Tibial nerve (tissue), 4 donors: Measurements from ENCODE around the gene ADIPOR2. TPM values are rescaled to one million over a fixed set of nuclear protein-coding genes. Genes with fewer than 3 reads are reported as not detected.
A peak's percentile ranks its signal among the peaks of the same experiment; 100 is the strongest.

Experiments
- DNase-seq, 2 donors: peaks; one replicate each; pipeline ENCODE4 v3.0.0-alpha.2; 2019; ENCODE audit warnings: low spot score in 2 of 2
- H3K27ac ChIP-seq, 4 donors: fragments of 200-600 bp; sonication (generic) in 3 of 4; one replicate each; pipeline ENCODE4 v1.5.1; 2017 to 2019; ENCODE audit warnings: mild to moderate bottlenecking in 1 of 4
- H3K27me3 ChIP-seq, 2 donors: fragments of 200-600 bp; sonication (generic) in 1 of 2; one replicate each; pipeline versions ENCODE4 v1.5.1 to v1.6.0; 2017 to 2019
- H3K36me3 ChIP-seq, 3 donors: fragments of 200-600 bp; sonication (generic); one replicate each; pipeline ENCODE4 v1.5.1; 2018 to 2019
- H3K4me1 ChIP-seq, 4 donors: fragments of 200-600 bp; sonication (generic) in 3 of 4; one replicate each; pipeline ENCODE4 v1.5.1; 2017 to 2019
- H3K4me3 ChIP-seq, 4 donors: fragments of 200-600 bp; sonication (generic) in 3 of 4; one replicate each; pipeline ENCODE4 v1.5.1; 2017 to 2019; ENCODE audit warnings: mild to moderate bottlenecking in 1 of 4, moderate library complexity in 1 of 4
- H3K9me3 ChIP-seq, 4 donors: fragments of 200-600 bp; sonication (generic) in 3 of 4; one replicate each; pipeline ENCODE4 v1.5.1; 2017 to 2019
- EP300 ChIP-seq, 2 donors: sonication (generic); formaldehyde crosslinking; IDR thresholded peaks; one replicate each; pipeline ENCODE4 v1.6.1; 2017; ENCODE audit warnings: antibody characterized with exemption in 2 of 2, mild to moderate bottlenecking in 1 of 2
- POLR2A ChIP-seq, 2 donors: fragments of 450-650 bp; IDR thresholded peaks; one replicate each; pipeline ENCODE4 v1.6.1; 2017; ENCODE audit warnings: antibody characterized with exemption in 2 of 2, mild to moderate bottlenecking in 2 of 2, moderate library complexity in 2 of 2
- WGBS, 2 donors: methylation state at CpG; one replicate each; pipeline ENCODE4 v1.1.5; 2018; 5-methylcytosine and 5-hydroxymethylcytosine counted together
- total RNA-seq, 4 donors: library from RNA; depleted of rRNA; stranded (reverse); fragments of >200 nt; gene quantifications; one replicate each; pipeline ENCODE4 v1.1.0, GENCODE V29; 2016
- TF ChIP-seq, protein P1 (sequence below), 5 experiments: fragments of 200-600 bp in 3 of 5; fragments of 450-650 bp in 2 of 5; sonication (generic) in 3 of 5; IDR thresholded peaks; one replicate each; pipeline ENCODE4 v1.5.1; 2016 to 2019; ENCODE audit warnings: antibody characterized with exemption in 5 of 5, mild to moderate bottlenecking in 3 of 5, moderate library complexity in 2 of 5

ADIPOR2 gene
- total RNA-seq, 4 donors from 2014 or later, result 66.6 to 123 (median 72.1) TPM

GRCh38 chr12:1696800-1697199, 5.9 kb downstream of the ADIPOR2 start:
- H3K27ac ChIP-seq, result peak overlapping the region in 1 of 4 donors; percentile 35
- no peak for TF ChIP-seq EP300 (IDR thresholded peaks at IDR 0.05)
- no peak for TF ChIP-seq POLR2A (IDR thresholded peaks at IDR 0.05)
- TF ChIP-seq, protein P1, sequence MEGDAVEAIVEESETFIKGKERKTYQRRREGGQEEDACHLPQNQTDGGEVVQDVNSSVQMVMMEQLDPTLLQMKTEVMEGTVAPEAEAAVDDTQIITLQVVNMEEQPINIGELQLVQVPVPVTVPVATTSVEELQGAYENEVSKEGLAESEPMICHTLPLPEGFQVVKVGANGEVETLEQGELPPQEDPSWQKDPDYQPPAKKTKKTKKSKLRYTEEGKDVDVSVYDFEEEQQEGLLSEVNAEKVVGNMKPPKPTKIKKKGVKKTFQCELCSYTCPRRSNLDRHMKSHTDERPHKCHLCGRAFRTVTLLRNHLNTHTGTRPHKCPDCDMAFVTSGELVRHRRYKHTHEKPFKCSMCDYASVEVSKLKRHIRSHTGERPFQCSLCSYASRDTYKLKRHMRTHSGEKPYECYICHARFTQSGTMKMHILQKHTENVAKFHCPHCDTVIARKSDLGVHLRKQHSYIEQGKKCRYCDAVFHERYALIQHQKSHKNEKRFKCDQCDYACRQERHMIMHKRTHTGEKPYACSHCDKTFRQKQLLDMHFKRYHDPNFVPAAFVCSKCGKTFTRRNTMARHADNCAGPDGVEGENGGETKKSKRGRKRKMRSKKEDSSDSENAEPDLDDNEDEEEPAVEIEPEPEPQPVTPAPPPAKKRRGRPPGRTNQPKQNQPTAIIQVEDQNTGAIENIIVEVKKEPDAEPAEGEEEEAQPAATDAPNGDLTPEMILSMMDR (IDR thresholded peaks at IDR 0.05), result no peak
- H3K27me3 ChIP-seq, result no peaks in the 10 kb centered on the region
- no peak overlapping the region for H3K4me3 ChIP-seq
- no peak for DNase-seq
- H3K9me3 ChIP-seq, result no peaks in the 10 kb centered on the region
- H3K36me3 ChIP-seq, result no peaks in the 10 kb centered on the region
- peaks cover 0 to 71% (median 12%) of the 10 kb centered on the region in 4 donors for H3K4me1 ChIP-seq

GRCh38 chr12:1697271-1697670, 6.4 kb downstream of the ADIPOR2 start:
- Histone ChIP-seq H3K4me1 (peaks cover 0 to 68% (median 10%) of the 10 kb centered on the region in 4 donors), H3K36me3 (no peaks in the 10 kb centered on the region), H3K27me3 (no peaks in the 10 kb centered on the region), H3K27ac (peak overlapping the region in 2 of 4 donors; percentile 12 to 18), H3K9me3 (no peaks in the 10 kb centered on the region), H3K4me3 (no peak overlapping the region)
- 42 to 46% methylated on average over 2 of the region's 2 CpGs for WGBS, 2 donors
- TF ChIP-seq, protein P1 (IDR thresholded peaks at IDR 0.05), result no peak
- TF ChIP-seq POLR2A (IDR thresholded peaks at IDR 0.05), result no peak
- no peak for TF ChIP-seq EP300 (IDR thresholded peaks at IDR 0.05)
- no peak for DNase-seq

DNA sequence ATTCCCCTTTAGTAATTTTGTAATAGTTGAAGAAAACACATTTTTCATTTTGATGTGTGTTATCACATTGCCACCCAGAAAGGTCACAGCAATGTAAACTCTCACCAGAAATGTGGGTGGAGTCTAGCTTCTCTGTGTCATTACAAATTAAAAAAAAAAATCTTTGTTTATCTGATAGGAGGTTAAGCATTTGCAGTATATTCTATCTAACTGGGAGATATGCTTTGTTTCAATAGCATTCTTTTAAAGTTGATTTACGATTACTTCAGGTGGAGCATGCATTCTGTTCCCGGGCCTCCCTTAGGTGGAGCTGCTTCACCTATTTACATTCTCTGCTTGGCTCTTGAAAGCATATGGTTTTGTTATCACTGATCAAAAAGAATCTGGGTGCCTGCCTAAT, 7.8 kb downstream of the ADIPOR2 start:
- Histone ChIP-seq H3K4me3 (no peak overlapping the region), H3K36me3 (no peaks in the 10 kb centered on the region), H3K27me3 (no peaks in the 10 kb centered on the region), H3K4me1 (peaks cover 0 to 66% (median 3%) of the 10 kb centered on the region in 4 donors), H3K9me3 (no peaks in the 10 kb centered on the region), H3K27ac (no peak overlapping the region)
- TF ChIP-seq, protein P1 (IDR thresholded peaks at IDR 0.05), result no peak
- WGBS, 2 donors, result 91% methylated on average over 2 of the region's 2 CpGs
- DNase-seq, result no peak

- H3K9me3 ChIP-seq, result no peaks in the 10 kb centered on the region
- H3K36me3 ChIP-seq, result no peaks in the 10 kb centered on the region
- TF ChIP-seq POLR2A (IDR thresholded peaks at IDR 0.05) (no peak), EP300 (IDR thresholded peaks at IDR 0.05) (no peak)
- TF ChIP-seq, protein P1 (IDR thresholded peaks at IDR 0.05), result no peak
- no peak overlapping the region for H3K4me3 ChIP-seq
- 14 to 39% methylated on average over 2 of the region's 2 CpGs for WGBS, 2 donors
- H3K4me1 ChIP-seq, result peaks cover 0 to 59% (median 7%) of the 10 kb centered on the region in 4 donors
- peak overlapping the region in 1 of 4 donors; percentile 41 for H3K27ac ChIP-seq
- no peak for DNase-seq
- no peaks in the 10 kb centered on the region for H3K27me3 ChIP-seq
Measured at GRCh38 chr12:1702713-1703112, 11.8 kb downstream of the ADIPOR2 start.

- Histone ChIP-seq H3K9me3 (no peaks in the 10 kb centered on the region), H3K4me1 (peaks cover 0 to 53% (median 7%) of the 10 kb centered on the region in 4 donors), H3K4me3 (no peak overlapping the region), H3K36me3 (no peaks in the 10 kb centered on the region), H3K27ac (no peak overlapping the region), H3K27me3 (no peaks in the 10 kb centered on the region)
- WGBS, 2 donors, result 81 to 82% methylated on average over 3 of the region's 3 CpGs
- DNase-seq, result no peak
- TF ChIP-seq POLR2A (IDR thresholded peaks at IDR 0.05) (no peak), EP300 (IDR thresholded peaks at IDR 0.05) (no peak)
- TF ChIP-seq, protein P1 (IDR thresholded peaks at IDR 0.05), result no peak
Measured at GRCh38 chr12:1703771-1704722, 13.2 kb downstream of the ADIPOR2 start.
